Stomach (tissue), 4 donors: ENCODE measurements around the gene AQP2.
"Not testable (repeated sequence)": the region's sequence is repeated elsewhere in the genome, so short reads cannot be mapped to it uniquely, and the experiment has no call there.

Experiments used
- CTCF ChIP-seq, 7 experiments: fragments of 450-650 bp in 4 of 7; fragments of 200-600 bp in 3 of 7; sonication (generic) in 3 of 7; IDR thresholded peaks; one replicate each; pipeline ENCODE4 v1.5.1; 2016 to 2019; ENCODE audit warnings: antibody characterized with exemption in 7 of 7, control low read depth in 2 of 7, mild to moderate bottlenecking in 1 of 7
- EP300 ChIP-seq: sonication (generic); formaldehyde crosslinking; IDR thresholded peaks from one replicate; pipeline ENCODE4 v1.6.1; 2017; ENCODE audit warnings: antibody characterized with exemption

GRCh38 chr12:49986476-49986875 is 35.9 kb downstream of the AQP2 start:
- not testable (repeated sequence) for TF ChIP-seq CTCF (IDR thresholded peaks at IDR 0.05); EP300
